HepG2 (cell line): ENCODE results near the gene SEMA7A. TPM values are rescaled to one million over a fixed set of nuclear protein-coding genes. Genes with fewer than 3 reads are reported as not detected.
A peak's percentile ranks its signal among the peaks of the same experiment; 100 is the strongest.

Source experiments
- CBX2 ChIP-seq, 2 experiments: fragments of 200-600 bp in 1 of 2; sonication (generic); formaldehyde crosslinking in 1 of 2; IDR thresholded peaks; 2 replicates each; pipeline versions ENCODE4 v1.7.0 to v1.8.1; 2018 to 2022; ENCODE audit warnings: low read depth in 2 of 2, low read length in 1 of 2, mild to moderate bottlenecking in 1 of 2, missing genetic modification reagents in 1 of 2
- IKZF4 ChIP-seq: sonication (generic); formaldehyde crosslinking; IDR thresholded peaks from 2 replicates; pipeline ENCODE4 v1.5.1; 2020; ENCODE audit warnings: borderline replicate concordance, mild to moderate bottlenecking, low read depth, missing genetic modification reagents; ENCODE audit errors: not compliant biosample characterization
- NRL ChIP-seq: sonication (generic); formaldehyde crosslinking; IDR thresholded peaks from 2 replicates; pipeline ENCODE4 v1.5.0; 2020; ENCODE audit warnings: missing genetic modification reagents, mild to moderate bottlenecking, moderate library complexity, borderline replicate concordance
- RFXAP ChIP-seq: sonication (generic); formaldehyde crosslinking; IDR thresholded peaks from 2 replicates; pipeline ENCODE4 v1.4.0; 2020; ENCODE audit warnings: missing genetic modification reagents, borderline replicate concordance
- SIN3A ChIP-seq: IDR thresholded peaks from 2 replicates; pipeline ENCODE4 v1.6.1; 2011; ENCODE audit warnings: low read depth, mild to moderate bottlenecking, control low read depth, low read length, borderline replicate concordance
- SP4 ChIP-seq: sonication (generic); formaldehyde crosslinking; IDR thresholded peaks from 2 replicates; pipeline ENCODE4 v1.8.1; 2023; ENCODE audit warnings: mild to moderate bottlenecking, missing genetic modification reagents
- SP5 ChIP-seq: IDR thresholded peaks from 2 replicates; pipeline ENCODE4 v1.6.1; 2016; ENCODE audit warnings: low read depth, borderline replicate concordance
- TP53 ChIP-seq: sonication (generic); formaldehyde crosslinking; conservative IDR thresholded peaks from 2 replicates; pipeline ENCODE4 v1.4.0; 2020; ENCODE audit warnings: missing genetic modification reagents
- TRIM22 ChIP-seq: fragments of 450-650 bp; IDR thresholded peaks from 2 replicates; pipeline ENCODE4 v1.6.1; 2017
- ZEB1 ChIP-seq: IDR thresholded peaks from 2 replicates; pipeline ENCODE4 v1.6.1; 2012; ENCODE audit warnings: mild to moderate bottlenecking, low read depth, inconsistent platforms; ENCODE audit not compliant: insufficient replicate concordance
- ZFYVE20 ChIP-seq: sonication (generic); formaldehyde crosslinking; IDR thresholded peaks from 2 replicates; pipeline ENCODE4 v1.8.0; 2023; ENCODE audit warnings: low read depth, mild to moderate bottlenecking, moderate library complexity, missing genetic modification reagents, borderline replicate concordance
- ZNF205 ChIP-seq: IDR thresholded peaks from 2 replicates; pipeline ENCODE4 v1.6.1; 2018; ENCODE audit warnings: missing biosample characterization, missing genetic modification reagents
- ZNF44 ChIP-seq: sonication (generic); formaldehyde crosslinking; IDR thresholded peaks from 2 replicates; pipeline ENCODE4 v1.5.1; 2020; ENCODE audit warnings: mild to moderate bottlenecking, missing genetic modification reagents
- polyA plus RNA-seq, 8 experiments: library from polyadenylated mRNA; depleted of rRNA in 3 of 8; stranded (reverse) in 7 of 8; unstranded in 1 of 8; fragments of >200 nt; fragmentation: Illumina TruSeq in 4 of 8; extraction: Trizol in 4 of 8; gene quantifications; 2 replicates each; pipeline versions ENCODE4 v1.2.1 to v1.2.3, GENCODE V29; 2011 to 2016; ENCODE audit warnings: low read depth in 4 of 8, missing spikeins in 1 of 8, mixed read lengths in 1 of 8; ENCODE audit not compliant: insufficient read depth in 1 of 8
- total RNA-seq, 5 experiments: library from RNA; depleted of rRNA; stranded (reverse); fragments of >200 nt; fragmentation: Illumina TruSeq; extraction: Trizol; gene quantifications; 2 replicates each; pipeline ENCODE4 v1.2.3, GENCODE V29; 2016; ENCODE audit warnings: low read depth in 1 of 5
- TF ChIP-seq, protein P1 (sequence below): conservative IDR thresholded peaks from 2 replicates; pipeline ENCODE4 v1.6.1; 2018; ENCODE audit warnings: missing genetic modification reagents
- TF ChIP-seq, protein P2 (sequence below): sonication (generic); formaldehyde crosslinking; IDR thresholded peaks from 2 replicates; pipeline ENCODE4 v1.8.1; 2023; ENCODE audit warnings: mild to moderate bottlenecking, inconsistent platforms, moderate library complexity, missing genetic modification reagents, borderline replicate concordance
- TF ChIP-seq, protein P3 (sequence below): sonication (generic); formaldehyde crosslinking; IDR thresholded peaks from 2 replicates; pipeline ENCODE4 v1.4.0; 2020; ENCODE audit warnings: missing genetic modification reagents
- TF ChIP-seq, protein P4 (sequence below): sonication (generic); formaldehyde crosslinking; IDR thresholded peaks from 2 replicates; pipeline ENCODE4 v1.8.0; 2022; ENCODE audit warnings: mild to moderate bottlenecking, missing genetic modification reagents, moderate library complexity

Gene SEMA7A
- total and polyA plus RNA-seq, 2 of the 13 experiments (the other 11 are each of a cell fraction or from before 2014, with no cell fraction given), result 9.0 to 15.8 TPM

DNA sequence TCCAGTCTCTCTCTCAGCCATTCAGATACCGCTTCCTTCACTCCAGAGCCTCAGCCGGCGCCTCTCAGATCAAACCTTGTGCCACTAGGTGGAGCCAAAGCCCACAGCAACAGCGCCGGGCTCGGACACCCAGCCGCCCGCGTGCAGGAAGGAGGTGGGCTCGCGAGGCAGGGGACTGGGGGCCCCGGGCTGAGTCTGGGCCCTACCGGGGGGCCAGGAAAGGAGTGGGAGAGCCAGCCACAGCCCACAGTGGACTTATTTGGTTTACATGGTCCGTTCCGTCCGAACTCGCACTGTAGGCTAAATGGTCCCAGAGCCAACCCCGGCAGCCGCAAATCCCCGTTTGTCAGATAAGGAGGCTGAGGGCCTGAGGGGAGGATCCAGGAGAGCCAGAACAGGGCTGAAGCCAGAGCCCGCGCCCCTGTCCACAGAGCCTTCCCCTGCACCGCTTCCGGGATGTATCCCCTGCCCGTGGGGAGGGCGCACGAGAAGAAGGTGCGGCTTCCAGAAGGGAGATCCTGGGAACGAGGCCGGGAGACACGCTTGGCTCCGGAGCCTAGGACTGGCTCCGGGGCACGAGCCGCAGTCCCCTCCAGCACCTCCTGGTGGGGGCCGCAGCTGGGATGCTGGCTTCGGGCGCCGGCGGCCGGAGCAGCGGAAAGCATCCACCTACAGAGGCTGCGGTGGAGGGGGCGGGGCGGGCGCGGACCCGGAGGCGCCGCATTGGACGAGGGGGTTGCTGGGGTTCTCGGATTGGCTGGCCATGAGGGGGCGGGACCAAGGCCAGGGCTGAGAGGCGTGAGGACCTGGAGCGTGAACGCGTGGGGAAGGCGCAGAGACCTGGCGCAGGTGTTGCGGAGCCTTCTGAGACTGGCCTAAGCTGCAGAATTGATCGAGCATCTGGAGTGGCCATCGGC lies 59.8 kb downstream of the SEMA7A start (continued):
- TF ChIP-seq ZNF44 (CRISPR knock-in tag), result peak; percentile 85; the same call in 1 of the 2 replicates
- TF ChIP-seq SIN3A, result peak; percentile 63; the same call in 1 of the 2 replicates
- TF ChIP-seq ZFYVE20 (CRISPR knock-in tag), result no peak
- TF ChIP-seq TP53, result no peak
- peak; percentile 96 for TF ChIP-seq RFXAP (CRISPR knock-in tag)
- peak; percentile 46; the same call in 1 of the 2 replicates for TF ChIP-seq SP5
- TF ChIP-seq TRIM22, result no peak
- TF ChIP-seq, protein P1, sequence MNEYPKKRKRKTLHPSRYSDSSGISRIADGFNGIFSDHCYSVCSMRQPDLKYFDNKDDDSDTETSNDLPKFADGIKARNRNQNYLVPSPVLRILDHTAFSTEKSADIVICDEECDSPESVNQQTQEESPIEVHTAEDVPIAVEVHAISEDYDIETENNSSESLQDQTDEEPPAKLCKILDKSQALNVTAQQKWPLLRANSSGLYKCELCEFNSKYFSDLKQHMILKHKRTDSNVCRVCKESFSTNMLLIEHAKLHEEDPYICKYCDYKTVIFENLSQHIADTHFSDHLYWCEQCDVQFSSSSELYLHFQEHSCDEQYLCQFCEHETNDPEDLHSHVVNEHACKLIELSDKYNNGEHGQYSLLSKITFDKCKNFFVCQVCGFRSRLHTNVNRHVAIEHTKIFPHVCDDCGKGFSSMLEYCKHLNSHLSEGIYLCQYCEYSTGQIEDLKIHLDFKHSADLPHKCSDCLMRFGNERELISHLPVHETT (CRISPR knock-in tag), result no peak
- no peak for TF ChIP-seq NRL (CRISPR knock-in tag)
- TF ChIP-seq IKZF4 (CRISPR knock-in tag), result no peak
- TF ChIP-seq SP4 (CRISPR knock-in tag), result peak; percentile 78
- no peak; the same call in 1 of the 2 replicates for TF ChIP-seq ZNF205 (CRISPR knock-in tag)
- TF ChIP-seq CBX2 (IDR thresholded peaks at IDR 0.05; ENCODE audit: low read depth, low read length), result no peak
- TF ChIP-seq CBX2 (CRISPR knock-in tag; IDR thresholded peaks at IDR 0.05; ENCODE audit: low read depth), result no peak
- TF ChIP-seq ZEB1, result peak; percentile 81
- TF ChIP-seq, protein P2, sequence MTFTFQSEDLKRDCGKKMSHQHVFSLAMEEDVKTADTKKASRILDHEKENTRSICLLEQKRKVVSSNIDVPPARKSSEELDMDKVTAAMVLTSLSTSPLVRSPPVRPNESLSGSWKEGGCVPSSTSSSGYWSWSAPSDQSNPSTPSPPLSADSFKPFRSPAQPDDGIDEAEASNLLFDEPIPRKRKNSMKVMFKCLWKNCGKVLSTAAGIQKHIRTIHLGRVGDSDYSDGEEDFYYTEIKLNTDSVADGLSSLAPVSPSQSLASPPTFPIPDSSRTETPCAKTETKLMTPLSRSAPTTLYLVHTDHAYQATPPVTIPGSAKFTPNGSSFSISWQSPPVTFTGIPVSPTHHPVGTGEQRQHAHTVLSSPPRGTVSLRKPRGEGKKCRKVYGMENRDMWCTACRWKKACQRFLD (CRISPR knock-in tag), result no peak
- TF ChIP-seq, protein P3, sequence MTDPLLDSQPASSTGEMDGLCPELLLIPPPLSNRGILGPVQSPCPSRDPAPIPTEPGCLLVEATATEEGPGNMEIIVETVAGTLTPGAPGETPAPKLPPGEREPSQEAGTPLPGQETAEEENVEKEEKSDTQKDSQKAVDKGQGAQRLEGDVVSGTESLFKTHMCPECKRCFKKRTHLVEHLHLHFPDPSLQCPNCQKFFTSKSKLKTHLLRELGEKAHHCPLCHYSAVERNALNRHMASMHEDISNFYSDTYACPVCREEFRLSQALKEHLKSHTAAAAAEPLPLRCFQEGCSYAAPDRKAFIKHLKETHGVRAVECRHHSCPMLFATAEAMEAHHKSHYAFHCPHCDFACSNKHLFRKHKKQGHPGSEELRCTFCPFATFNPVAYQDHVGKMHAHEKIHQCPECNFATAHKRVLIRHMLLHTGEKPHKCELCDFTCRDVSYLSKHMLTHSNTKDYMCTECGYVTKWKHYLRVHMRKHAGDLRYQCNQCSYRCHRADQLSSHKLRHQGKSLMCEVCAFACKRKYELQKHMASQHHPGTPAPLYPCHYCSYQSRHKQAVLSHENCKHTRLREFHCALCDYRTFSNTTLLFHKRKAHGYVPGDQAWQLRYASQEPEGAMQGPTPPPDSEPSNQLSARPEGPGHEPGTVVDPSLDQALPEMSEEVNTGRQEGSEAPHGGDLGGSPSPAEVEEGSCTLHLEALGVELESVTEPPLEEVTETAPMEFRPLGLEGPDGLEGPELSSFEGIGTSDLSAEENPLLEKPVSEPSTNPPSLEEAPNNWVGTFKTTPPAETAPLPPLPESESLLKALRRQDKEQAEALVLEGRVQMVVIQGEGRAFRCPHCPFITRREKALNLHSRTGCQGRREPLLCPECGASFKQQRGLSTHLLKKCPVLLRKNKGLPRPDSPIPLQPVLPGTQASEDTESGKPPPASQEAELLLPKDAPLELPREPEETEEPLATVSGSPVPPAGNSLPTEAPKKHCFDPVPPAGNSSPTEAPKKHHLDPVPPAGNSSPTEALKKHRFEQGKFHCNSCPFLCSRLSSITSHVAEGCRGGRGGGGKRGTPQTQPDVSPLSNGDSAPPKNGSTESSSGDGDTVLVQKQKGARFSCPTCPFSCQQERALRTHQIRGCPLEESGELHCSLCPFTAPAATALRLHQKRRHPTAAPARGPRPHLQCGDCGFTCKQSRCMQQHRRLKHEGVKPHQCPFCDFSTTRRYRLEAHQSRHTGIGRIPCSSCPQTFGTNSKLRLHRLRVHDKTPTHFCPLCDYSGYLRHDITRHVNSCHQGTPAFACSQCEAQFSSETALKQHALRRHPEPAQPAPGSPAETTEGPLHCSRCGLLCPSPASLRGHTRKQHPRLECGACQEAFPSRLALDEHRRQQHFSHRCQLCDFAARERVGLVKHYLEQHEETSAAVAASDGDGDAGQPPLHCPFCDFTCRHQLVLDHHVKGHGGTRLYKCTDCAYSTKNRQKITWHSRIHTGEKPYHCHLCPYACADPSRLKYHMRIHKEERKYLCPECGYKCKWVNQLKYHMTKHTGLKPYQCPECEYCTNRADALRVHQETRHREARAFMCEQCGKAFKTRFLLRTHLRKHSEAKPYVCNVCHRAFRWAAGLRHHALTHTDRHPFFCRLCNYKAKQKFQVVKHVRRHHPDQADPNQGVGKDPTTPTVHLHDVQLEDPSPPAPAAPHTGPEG (CRISPR knock-in tag), result 0 out of 2 replicates have a peak, but pooled peaks have one; percentile 71
- TF ChIP-seq, protein P4, sequence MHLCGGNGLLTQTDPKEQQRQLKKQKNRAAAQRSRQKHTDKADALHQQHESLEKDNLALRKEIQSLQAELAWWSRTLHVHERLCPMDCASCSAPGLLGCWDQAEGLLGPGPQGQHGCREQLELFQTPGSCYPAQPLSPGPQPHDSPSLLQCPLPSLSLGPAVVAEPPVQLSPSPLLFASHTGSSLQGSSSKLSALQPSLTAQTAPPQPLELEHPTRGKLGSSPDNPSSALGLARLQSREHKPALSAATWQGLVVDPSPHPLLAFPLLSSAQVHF (CRISPR knock-in tag), result no peak
